Smooth muscle cell (in vitro differentiated cells): ENCODE data around the gene CEP112. TPM values are rescaled to one million over a fixed set of nuclear protein-coding genes. Genes with fewer than 3 reads are reported as not detected.

Experiments
- DNase-seq: peaks from one replicate; lab custom pipeline; 2025; ENCODE audit not compliant: unreplicated experiment; lab: John Stamatoyannopoulos, UW
- H2AFZ ChIP-seq: fragments of 200-600 bp; sonication (generic); 2 replicates; pipeline ENCODE4 v1.6.0; 2016; ENCODE audit warnings: antibody characterized with exemption, low read depth, mild to moderate bottlenecking
- H3F3A ChIP-seq: fragments of 200-600 bp; sonication (generic); 2 replicates; pipeline ENCODE4 v1.6.0; 2017; ENCODE audit warnings: antibody characterized with exemption, low read depth
- H3K27ac ChIP-seq: fragments of 200-600 bp; sonication (generic); 2 replicates; pipeline ENCODE4 v1.5.1; 2016; ENCODE audit warnings: low read depth, mild to moderate bottlenecking
- H3K27me3 ChIP-seq: fragments of 200-600 bp; sonication (generic); 2 replicates; pipeline ENCODE4 v1.6.1; 2016; ENCODE audit warnings: low read depth, mild to moderate bottlenecking
- H3K36me3 ChIP-seq: fragments of 200-600 bp; sonication (generic); 2 replicates; pipeline ENCODE4 v1.5.1; 2016; ENCODE audit warnings: low read depth
- H3K4me1 ChIP-seq: fragments of 200-600 bp; sonication (generic); 2 replicates; pipeline ENCODE4 v1.5.1; 2016; ENCODE audit warnings: low read depth
- H3K4me2 ChIP-seq: fragments of 200-600 bp; sonication (generic); 2 replicates; pipeline ENCODE4 v1.6.0; 2016; ENCODE audit warnings: mild to moderate bottlenecking
- H3K4me3 ChIP-seq: fragments of 200-600 bp; sonication (generic); 2 replicates; pipeline ENCODE4 v1.5.1; 2016; ENCODE audit warnings: mild to moderate bottlenecking
- H3K79me2 ChIP-seq: fragments of 200-600 bp; sonication (generic); 2 replicates; pipeline ENCODE4 v1.6.0; 2016; ENCODE audit warnings: low read depth, mild to moderate bottlenecking
- H3K9ac ChIP-seq: fragments of 200-600 bp; sonication (generic); 2 replicates; pipeline ENCODE4 v1.6.0; 2016; ENCODE audit warnings: low read depth
- H3K9me3 ChIP-seq: fragments of 200-600 bp; sonication (generic); replicated peaks from 2 replicates; pipeline ENCODE4 v1.5.1; 2016; ENCODE audit warnings: low read depth
- H4K20me1 ChIP-seq: fragments of 200-600 bp; sonication (generic); 2 replicates; pipeline ENCODE4 v1.6.0; 2016; ENCODE audit warnings: low read depth
- WGBS: methylation state at CpG from one replicate; pipeline ENCODE4 v1.1.7; 2016; ENCODE audit warnings: low lambda C conversion rate; 5-methylcytosine and 5-hydroxymethylcytosine counted together
- polyA plus RNA-seq: library from polyadenylated mRNA; unstranded; fragments of >200 nt; fragmentation: Nextera tagmentation; extraction: Ambion mirVana; gene quantifications from 2 replicates; pipeline ENCODE4 v1.2.1, GENCODE V29; 2016
- total RNA-seq: library from RNA; depleted of rRNA; stranded (reverse); fragments of >200 nt; gene quantifications from 2 replicates; pipeline ENCODE4 v1.2.3, GENCODE V29; 2014
- TF ChIP-seq, protein P1 (sequence below): fragments of 200-600 bp; sonication (generic); IDR thresholded peaks from 2 replicates; pipeline ENCODE4 v1.5.1; 2017; ENCODE audit warnings: borderline replicate concordance, mild to moderate bottlenecking, antibody characterized with exemption; ENCODE audit not compliant: insufficient read depth, poor library complexity, severe bottlenecking

The CEP112 gene
- total and polyA plus RNA-seq, 2 experiments from 2014 or later: 8.3 to 9.9 TPM

DNA sequence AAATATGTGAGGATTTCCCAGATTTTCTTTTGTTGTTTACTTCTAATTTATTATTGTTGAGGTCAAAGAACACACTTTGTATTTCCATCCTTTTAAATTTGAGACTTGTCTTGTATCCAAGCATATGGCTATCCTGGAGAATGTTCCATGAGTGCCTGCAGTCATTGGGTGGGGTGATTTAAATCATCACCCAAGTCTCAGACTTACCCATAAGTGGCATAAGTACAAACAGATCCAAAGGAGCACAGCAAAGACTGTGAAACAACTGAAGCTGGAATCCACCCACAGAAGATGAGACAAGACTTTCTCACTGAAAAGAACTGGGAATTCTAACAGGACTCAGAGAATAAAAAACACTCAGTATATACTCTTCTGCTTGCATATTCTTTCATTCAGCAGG, 239.9 kb downstream of the CEP112 start:
- no peak overlapping the region for H3K4me2 ChIP-seq
- no peak for DNase-seq
- H2AFZ ChIP-seq: no peak overlapping the region
- no peaks in the 10 kb centered on the region for H3K79me2 ChIP-seq
- no peak overlapping the region for H3K27ac ChIP-seq
- no peak overlapping the region for H3K4me3 ChIP-seq
- H3K9me3 ChIP-seq: no peaks in the 10 kb centered on the region
- no peaks in the 10 kb centered on the region for H3K4me1 ChIP-seq
- H3F3A ChIP-seq: no peaks in the 10 kb centered on the region
- no peaks in the 10 kb centered on the region for H3K27me3 ChIP-seq
- H4K20me1 ChIP-seq: no peaks in the 10 kb centered on the region
- no peaks in the 10 kb centered on the region for H3K36me3 ChIP-seq
- no peak overlapping the region for H3K9ac ChIP-seq
- TF ChIP-seq, protein P1, sequence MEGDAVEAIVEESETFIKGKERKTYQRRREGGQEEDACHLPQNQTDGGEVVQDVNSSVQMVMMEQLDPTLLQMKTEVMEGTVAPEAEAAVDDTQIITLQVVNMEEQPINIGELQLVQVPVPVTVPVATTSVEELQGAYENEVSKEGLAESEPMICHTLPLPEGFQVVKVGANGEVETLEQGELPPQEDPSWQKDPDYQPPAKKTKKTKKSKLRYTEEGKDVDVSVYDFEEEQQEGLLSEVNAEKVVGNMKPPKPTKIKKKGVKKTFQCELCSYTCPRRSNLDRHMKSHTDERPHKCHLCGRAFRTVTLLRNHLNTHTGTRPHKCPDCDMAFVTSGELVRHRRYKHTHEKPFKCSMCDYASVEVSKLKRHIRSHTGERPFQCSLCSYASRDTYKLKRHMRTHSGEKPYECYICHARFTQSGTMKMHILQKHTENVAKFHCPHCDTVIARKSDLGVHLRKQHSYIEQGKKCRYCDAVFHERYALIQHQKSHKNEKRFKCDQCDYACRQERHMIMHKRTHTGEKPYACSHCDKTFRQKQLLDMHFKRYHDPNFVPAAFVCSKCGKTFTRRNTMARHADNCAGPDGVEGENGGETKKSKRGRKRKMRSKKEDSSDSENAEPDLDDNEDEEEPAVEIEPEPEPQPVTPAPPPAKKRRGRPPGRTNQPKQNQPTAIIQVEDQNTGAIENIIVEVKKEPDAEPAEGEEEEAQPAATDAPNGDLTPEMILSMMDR: no peak

- H3K27ac ChIP-seq: no peak overlapping the region
- no peaks in the 10 kb centered on the region for H3K27me3 ChIP-seq
- no peaks in the 10 kb centered on the region for H3K36me3 ChIP-seq
- no peak overlapping the region for H3K4me2 ChIP-seq
- H3K4me1 ChIP-seq: no peaks in the 10 kb centered on the region
- H3K9ac ChIP-seq: no peak overlapping the region
- no peak overlapping the region for H3K4me3 ChIP-seq
- TF ChIP-seq, protein P1: no peak
- H2AFZ ChIP-seq: no peak overlapping the region
- DNase-seq: no peak
- H4K20me1 ChIP-seq: no peaks in the 10 kb centered on the region
- no peaks in the 10 kb centered on the region for H3F3A ChIP-seq
- H3K9me3 ChIP-seq: no peaks in the 10 kb centered on the region
- H3K79me2 ChIP-seq: no peaks in the 10 kb centered on the region
- WGBS: 92% methylated on average over 2 of the region's 2 CpGs
These were observed 244.1 kb downstream of the CEP112 start for GRCh38 chr17:65947831-65948230.

DNA sequence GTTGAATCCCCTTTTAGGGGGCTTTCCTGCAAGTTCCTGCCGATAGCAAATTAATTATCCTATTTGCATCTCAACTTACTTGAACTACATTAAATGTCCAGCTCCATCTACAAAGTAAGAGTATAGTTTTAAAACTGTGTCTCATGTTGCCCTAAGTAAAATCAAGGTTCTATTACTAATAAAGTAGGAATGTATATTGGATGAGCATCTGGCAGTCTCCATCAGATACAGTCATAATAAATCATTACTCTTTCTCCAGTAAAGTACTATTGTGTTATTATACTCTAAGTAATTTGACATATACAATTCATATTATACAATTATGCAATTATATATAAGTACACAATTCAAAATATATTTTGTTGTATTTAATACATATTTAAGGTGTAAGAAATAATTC, 249.3 kb downstream of the CEP112 start:
- 97% methylated on average over 1 of the region's 1 CpG for WGBS

DNA sequence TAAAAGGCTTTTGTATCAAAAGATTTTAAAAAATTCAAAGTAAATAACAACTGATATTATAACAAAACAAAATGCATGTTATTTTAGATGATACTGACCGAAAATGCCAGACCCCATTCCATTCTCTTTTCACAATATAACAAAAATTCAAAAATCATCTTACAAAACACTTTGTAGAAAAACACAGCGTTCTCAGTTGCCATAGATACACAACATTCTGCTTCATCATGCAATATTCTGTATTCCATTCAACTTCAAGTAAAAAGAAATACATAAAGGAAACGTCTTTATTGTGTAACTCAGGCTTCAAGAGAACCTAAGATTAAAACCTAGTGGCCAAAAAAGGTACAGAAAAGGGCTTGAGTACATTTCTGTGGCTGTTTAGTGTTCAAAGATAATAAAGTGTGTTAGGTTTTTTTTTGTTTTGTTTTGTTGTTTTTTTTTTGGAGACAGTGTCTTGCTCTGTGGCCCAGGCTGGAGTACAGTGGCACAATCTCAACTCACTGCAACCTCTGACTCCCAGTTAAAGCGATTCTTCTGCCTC, 250.5 kb downstream of the CEP112 start:
- Histone ChIP-seq H3K27ac (no peak overlapping the region), H3K4me3 (no peak overlapping the region), H3K36me3 (no peaks in the 10 kb centered on the region), H3K4me1 (no peaks in the 10 kb centered on the region), H3K4me2 (no peak overlapping the region), H3K9me3 (no peaks in the 10 kb centered on the region), H3K9ac (no peak overlapping the region), H3F3A (no peaks in the 10 kb centered on the region), H3K79me2 (no peaks in the 10 kb centered on the region), H4K20me1 (no peaks in the 10 kb centered on the region), H3K27me3 (no peaks in the 10 kb centered on the region), H2AFZ (no peak overlapping the region)
- no peak for DNase-seq
- TF ChIP-seq, protein P1: no peak
- WGBS: 97% methylated on average over 4 of the region's 4 CpGs

More for the DNA sequence above, 249.3 kb downstream of the CEP112 start:
- no peaks in the 10 kb centered on the region for H3K4me1 ChIP-seq
- no peak for DNase-seq
- H3K27me3 ChIP-seq: no peaks in the 10 kb centered on the region
- no peak overlapping the region for H3K4me3 ChIP-seq
- H3K4me2 ChIP-seq: no peak overlapping the region
- H3K79me2 ChIP-seq: no peaks in the 10 kb centered on the region
- H3K9ac ChIP-seq: no peak overlapping the region
- H3K9me3 ChIP-seq: no peaks in the 10 kb centered on the region
- H3K36me3 ChIP-seq: no peaks in the 10 kb centered on the region
- no peak overlapping the region for H3K27ac ChIP-seq
- no peak overlapping the region for H2AFZ ChIP-seq
- no peaks in the 10 kb centered on the region for H3F3A ChIP-seq
- H4K20me1 ChIP-seq: no peaks in the 10 kb centered on the region
- TF ChIP-seq, protein P1: no peak
